ENCODE data around the gene DSCAM. TPM values are rescaled to one million over a fixed set of nuclear protein-coding genes. Genes with fewer than 3 reads are reported as not detected.

The DSCAM gene
- total and polyA plus RNA-seq, 4 experiments from 2014 or later, result not detected

GRCh38 chr21:40134731-40135492 is 712.0 kb downstream of the DSCAM start:
- Mint-ChIP-seq H3K4me3 (no peak overlapping the region), H3K27me3 (no peaks in the 10 kb centered on the region), H3K4me1 (no peaks in the 10 kb centered on the region), H3K27ac (no peak overlapping the region), H3K36me3 (no peaks in the 10 kb centered on the region), H3K9me3 (peaks cover 0 to 11% (median 3%) of the 10 kb centered on the region in 8 donors)
- no peaks in the 10 kb centered on the region for H3K36me3 ChIP-seq (ENCODE audit: insufficient read depth, low read length)
- H3K4me1 ChIP-seq (ENCODE audit: insufficient read depth, low read length), result no peaks in the 10 kb centered on the region
- intact Hi-C loops (cut with micrococcal nuclease), result no loop called here
- no peak for DNase-seq
- ChIA-PET CTCF (ENCODE audit: partially characterized antibody) (no interaction called here), POLR2A (ENCODE audit: partially characterized antibody) (no interaction called here)
- no peaks in the 10 kb centered on the region for H3K27me3 ChIP-seq (ENCODE audit: insufficient read depth, low read length)
- H3K27ac ChIP-seq (ENCODE audit: low read depth, low read length), result no peak overlapping the region
- H3K9me3 ChIP-seq (ENCODE audit: control insufficient read depth in 1 of 2, low read length in 2 of 2), result no peaks in the 10 kb centered on the region
- no peak overlapping the region for H3K4me3 ChIP-seq (ENCODE audit: low read length in 2 of 2)

- Mint-ChIP-seq H3K4me3 (no peak overlapping the region), H3K36me3 (no peaks in the 10 kb centered on the region), H3K4me1 (no peaks in the 10 kb centered on the region), H3K27ac (no peak overlapping the region), H3K9me3 (peaks cover 0 to 11% (median 6%) of the 10 kb centered on the region in 8 donors), H3K27me3 (no peaks in the 10 kb centered on the region)
- ChIA-PET POLR2A (ENCODE audit: partially characterized antibody) (no interaction called here), CTCF (ENCODE audit: partially characterized antibody) (interaction anchor here (1.1 kb wide), 1 partner anchor 12 kb away, joined by 3 read pairs; no protein-coding TSS in a partner anchor)
- H3K4me3 ChIP-seq (ENCODE audit: low read length in 2 of 2), result no peak overlapping the region
- DNase-seq, result no peak
- no peak overlapping the region for H3K27ac ChIP-seq (ENCODE audit: low read depth, low read length)
- no peaks in the 10 kb centered on the region for H3K4me1 ChIP-seq (ENCODE audit: insufficient read depth, low read length)
- intact Hi-C loops (cut with micrococcal nuclease), result no loop called here
- no peaks in the 10 kb centered on the region for H3K36me3 ChIP-seq (ENCODE audit: insufficient read depth, low read length)
- H3K27me3 ChIP-seq (ENCODE audit: insufficient read depth, low read length), result no peaks in the 10 kb centered on the region
- no peaks in the 10 kb centered on the region for H3K9me3 ChIP-seq (ENCODE audit: control insufficient read depth in 1 of 2, low read length in 2 of 2)
These were observed 716.5 kb downstream of the DSCAM start for GRCh38 chr21:40130476-40130875.

- Mint-ChIP-seq H3K27me3 (no peaks in the 10 kb centered on the region), H3K36me3 (no peaks in the 10 kb centered on the region), H3K4me3 (no peak overlapping the region), H3K9me3 (peaks cover 0 to 14% (median 6%) of the 10 kb centered on the region in 8 donors), H3K4me1 (no peaks in the 10 kb centered on the region), H3K27ac (no peak overlapping the region)
- H3K4me1 ChIP-seq (ENCODE audit: insufficient read depth, low read length), result no peaks in the 10 kb centered on the region
- no peak overlapping the region for H3K4me3 ChIP-seq (ENCODE audit: low read length in 2 of 2)
- ChIA-PET CTCF (ENCODE audit: partially characterized antibody) (no interaction called here), POLR2A (ENCODE audit: partially characterized antibody) (no interaction called here)
- no peak for DNase-seq
- H3K36me3 ChIP-seq (ENCODE audit: insufficient read depth, low read length), result no peaks in the 10 kb centered on the region
- H3K27ac ChIP-seq (ENCODE audit: low read depth, low read length), result no peak overlapping the region
- H3K9me3 ChIP-seq (ENCODE audit: control insufficient read depth in 1 of 2, low read length in 2 of 2), result no peaks in the 10 kb centered on the region
- no peaks in the 10 kb centered on the region for H3K27me3 ChIP-seq (ENCODE audit: insufficient read depth, low read length)
- intact Hi-C loops (cut with micrococcal nuclease), result no loop called here
These were observed 717.1 kb downstream of the DSCAM start for GRCh38 chr21:40129809-40130208.

- H3K27ac Mint-ChIP-seq, result no peak overlapping the region
- ChIA-PET POLR2A (ENCODE audit: partially characterized antibody) (no interaction called here), CTCF (ENCODE audit: partially characterized antibody) (no interaction called here)
- Histone ChIP-seq H3K9me3 (ENCODE audit: control insufficient read depth in 1 of 2, low read length in 2 of 2) (no peaks in the 10 kb centered on the region), H3K4me1 (ENCODE audit: insufficient read depth, low read length) (no peaks in the 10 kb centered on the region), H3K27me3 (ENCODE audit: insufficient read depth, low read length) (no peaks in the 10 kb centered on the region), H3K4me3 (ENCODE audit: low read length in 2 of 2) (no peak overlapping the region), H3K27ac (ENCODE audit: low read depth, low read length) (no peak overlapping the region), H3K36me3 (ENCODE audit: insufficient read depth, low read length) (no peaks in the 10 kb centered on the region)
- no peaks in the 10 kb centered on the region for H3K36me3 Mint-ChIP-seq
- no peaks in the 10 kb centered on the region for H3K4me1 Mint-ChIP-seq
- H3K9me3 Mint-ChIP-seq, result peaks cover 2 to 14% (median 7%) of the 10 kb centered on the region in 8 donors
- no peaks in the 10 kb centered on the region for H3K27me3 Mint-ChIP-seq
- no peak overlapping the region for H3K4me3 Mint-ChIP-seq
- intact Hi-C loops (cut with micrococcal nuclease), result no loop called here
- DNase-seq, result no peak
These were observed 718.1 kb downstream of the DSCAM start for GRCh38 chr21:40128891-40129290.

GRCh38 chr21:40120940-40121575 is 725.9 kb downstream of the DSCAM start:
- Histone ChIP-seq H3K27ac (ENCODE audit: low read depth, low read length) (no peak overlapping the region), H3K9me3 (ENCODE audit: control insufficient read depth in 1 of 2, low read length in 2 of 2) (no peaks in the 10 kb centered on the region), H3K4me1 (ENCODE audit: insufficient read depth, low read length) (no peaks in the 10 kb centered on the region), H3K27me3 (ENCODE audit: insufficient read depth, low read length) (no peaks in the 10 kb centered on the region), H3K4me3 (ENCODE audit: low read length in 2 of 2) (no peak overlapping the region), H3K36me3 (ENCODE audit: insufficient read depth, low read length) (no peaks in the 10 kb centered on the region)
- POLR2A ChIA-PET (ENCODE audit: partially characterized antibody), result no interaction called here
- Mint-ChIP-seq H3K9me3 (peaks cover 2 to 11% (median 6%) of the 10 kb centered on the region in 8 donors), H3K4me1 (no peaks in the 10 kb centered on the region), H3K36me3 (no peaks in the 10 kb centered on the region), H3K4me3 (no peak overlapping the region), H3K27ac (no peak overlapping the region), H3K27me3 (no peaks in the 10 kb centered on the region)
- CTCF ChIA-PET (ENCODE audit: partially characterized antibody), result no interaction called here
- DNase-seq, result no peak
- intact Hi-C loops (cut with micrococcal nuclease), result no loop called here

- Mint-ChIP-seq H3K27ac (no peak overlapping the region), H3K9me3 (peaks cover 4 to 12% (median 8%) of the 10 kb centered on the region in 8 donors), H3K27me3 (no peaks in the 10 kb centered on the region), H3K4me1 (no peaks in the 10 kb centered on the region), H3K4me3 (no peak overlapping the region), H3K36me3 (no peaks in the 10 kb centered on the region)
- H3K9me3 ChIP-seq (ENCODE audit: control insufficient read depth in 1 of 2, low read length in 2 of 2), result no peaks in the 10 kb centered on the region
- no peak overlapping the region for H3K27ac ChIP-seq (ENCODE audit: low read depth, low read length)
- no peak for DNase-seq
- H3K27me3 ChIP-seq (ENCODE audit: insufficient read depth, low read length), result no peaks in the 10 kb centered on the region
- ChIA-PET CTCF (ENCODE audit: partially characterized antibody) (interaction anchor here (1.6 kb wide), 1 partner anchor 12 kb away, joined by 3 read pairs; no protein-coding TSS in a partner anchor), POLR2A (ENCODE audit: partially characterized antibody) (no interaction called here)
- H3K36me3 ChIP-seq (ENCODE audit: insufficient read depth, low read length), result no peaks in the 10 kb centered on the region
- no peaks in the 10 kb centered on the region for H3K4me1 ChIP-seq (ENCODE audit: insufficient read depth, low read length)
- H3K4me3 ChIP-seq (ENCODE audit: low read length in 2 of 2), result no peak overlapping the region
- intact Hi-C loops (cut with micrococcal nuclease), result no loop called here
These were observed 728.4 kb downstream of the DSCAM start for GRCh38 chr21:40118527-40118926.

GRCh38 chr21:40117236-40117635 is 729.7 kb downstream of the DSCAM start:
- H3K4me3 Mint-ChIP-seq, result no peak overlapping the region
- POLR2A ChIA-PET (ENCODE audit: partially characterized antibody), result no interaction called here
- Histone ChIP-seq H3K9me3 (ENCODE audit: control insufficient read depth in 1 of 2, low read length in 2 of 2) (no peaks in the 10 kb centered on the region), H3K4me1 (ENCODE audit: insufficient read depth, low read length) (no peaks in the 10 kb centered on the region), H3K27me3 (ENCODE audit: insufficient read depth, low read length) (no peaks in the 10 kb centered on the region), H3K36me3 (ENCODE audit: insufficient read depth, low read length) (no peaks in the 10 kb centered on the region), H3K27ac (ENCODE audit: low read depth, low read length) (no peak overlapping the region), H3K4me3 (ENCODE audit: low read length in 2 of 2) (no peak overlapping the region)
- H3K27ac Mint-ChIP-seq, result no peak overlapping the region
- DNase-seq, result no peak
- intact Hi-C loops (cut with micrococcal nuclease), result no loop called here
- peaks cover 0 to 18% (median 7%) of the 10 kb centered on the region in 8 donors for H3K9me3 Mint-ChIP-seq
- no peaks in the 10 kb centered on the region for H3K36me3 Mint-ChIP-seq
- CTCF ChIA-PET (ENCODE audit: partially characterized antibody), result no interaction called here
- H3K4me1 Mint-ChIP-seq, result no peaks in the 10 kb centered on the region
- H3K27me3 Mint-ChIP-seq, result no peaks in the 10 kb centered on the region
